ENCODE measurements around the gene APBA2. TPM values are rescaled to one million over a fixed set of nuclear protein-coding genes. Genes with fewer than 3 reads are reported as not detected.

Gene APBA2
- total RNA-seq, 1 experiment from 2014 or later = not detected

DNA sequence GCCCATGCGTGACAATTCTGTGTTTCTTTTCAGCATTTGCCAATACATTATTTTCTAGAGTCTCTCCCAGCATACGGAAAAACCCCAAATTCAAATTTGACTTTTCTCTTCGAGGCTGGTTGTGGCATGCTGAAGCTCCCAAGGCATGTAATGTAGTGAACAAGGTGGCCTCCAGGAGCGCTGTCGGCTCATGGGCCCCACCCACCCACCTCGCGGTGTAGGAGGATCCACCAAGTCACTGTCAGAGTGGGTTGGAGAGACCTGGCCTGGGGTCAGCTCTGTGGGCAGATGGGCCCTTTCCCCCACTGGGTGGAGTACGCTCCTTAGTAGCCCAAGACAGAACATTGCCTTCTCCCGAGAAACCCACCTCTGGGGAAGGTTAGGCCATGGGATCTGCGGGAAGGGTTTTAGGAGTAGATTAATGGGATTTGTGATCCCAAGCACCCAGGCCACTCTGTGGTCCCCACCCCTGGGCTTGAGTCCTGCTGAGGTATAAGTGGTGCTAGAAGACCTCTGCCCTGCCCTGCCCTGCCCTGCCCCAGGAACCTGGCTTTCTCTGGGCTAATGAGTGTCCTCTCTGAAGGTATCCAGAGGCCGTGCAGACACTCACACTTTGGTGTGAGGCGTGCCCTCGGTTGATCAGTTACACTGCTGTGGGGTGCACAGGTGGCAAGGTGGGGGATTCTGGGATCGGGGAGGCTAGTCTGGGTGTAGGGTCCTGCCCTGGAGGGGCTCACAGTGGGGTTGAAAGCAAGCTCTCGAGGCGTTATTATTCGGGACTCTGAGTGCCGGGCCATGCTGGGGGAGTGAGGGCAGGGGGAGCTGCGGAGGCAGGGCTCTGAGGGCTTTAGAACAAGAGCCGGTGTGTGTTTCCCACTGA lies 97.9 kb downstream of the APBA2 start:
- Mint-ChIP-seq H3K4me3 (ENCODE audit: unreplicated experiment) (no peak overlapping the region), H3K27me3 (ENCODE audit: insufficient read depth, unreplicated experiment) (peaks cover 3% of the 10 kb centered on the region), H3K36me3 (ENCODE audit: insufficient read depth, unreplicated experiment) (no peaks in the 10 kb centered on the region), H3K4me1 (ENCODE audit: low read depth, unreplicated experiment) (no peaks in the 10 kb centered on the region), H3K9me3 (ENCODE audit: unreplicated experiment) (no peaks in the 10 kb centered on the region), H3K27ac (ENCODE audit: unreplicated experiment) (no peak overlapping the region)
- no peaks in the 10 kb centered on the region for H3K4me1 ChIP-seq
- no TSS peak for BruUV-seq (replicated peaks)
- H3K36me3 ChIP-seq (ENCODE audit: control insufficient read depth, insufficient read depth, low read length) = no peaks in the 10 kb centered on the region
- intact Hi-C loops (cut with micrococcal nuclease; ENCODE audit: unreplicated experiment) = no loop called here
- DNase-seq = no peak
- POLR2A ChIA-PET = no interaction called here
- H3K4me3 ChIP-seq (ENCODE audit: low read depth, low read length) = no peak overlapping the region
- no peaks in the 10 kb centered on the region; the same call in 1 of the 2 replicates for H3K27me3 ChIP-seq (replicated peaks; ENCODE audit: control insufficient read depth, insufficient read depth, low read length)
- no peak for TF ChIP-seq CTCF (IDR thresholded peaks at IDR 0.05; ENCODE audit: insufficient read depth in 1 of 2, low read depth in 1 of 2, low read length in 1 of 2, severe bottlenecking in 1 of 2, unreplicated experiment in 1 of 2)
- H3K9me3 ChIP-seq = peaks cover 3% of the 10 kb centered on the region; the same call in 1 of the 2 replicates
- CTCF ChIA-PET = no interaction called here

DNA sequence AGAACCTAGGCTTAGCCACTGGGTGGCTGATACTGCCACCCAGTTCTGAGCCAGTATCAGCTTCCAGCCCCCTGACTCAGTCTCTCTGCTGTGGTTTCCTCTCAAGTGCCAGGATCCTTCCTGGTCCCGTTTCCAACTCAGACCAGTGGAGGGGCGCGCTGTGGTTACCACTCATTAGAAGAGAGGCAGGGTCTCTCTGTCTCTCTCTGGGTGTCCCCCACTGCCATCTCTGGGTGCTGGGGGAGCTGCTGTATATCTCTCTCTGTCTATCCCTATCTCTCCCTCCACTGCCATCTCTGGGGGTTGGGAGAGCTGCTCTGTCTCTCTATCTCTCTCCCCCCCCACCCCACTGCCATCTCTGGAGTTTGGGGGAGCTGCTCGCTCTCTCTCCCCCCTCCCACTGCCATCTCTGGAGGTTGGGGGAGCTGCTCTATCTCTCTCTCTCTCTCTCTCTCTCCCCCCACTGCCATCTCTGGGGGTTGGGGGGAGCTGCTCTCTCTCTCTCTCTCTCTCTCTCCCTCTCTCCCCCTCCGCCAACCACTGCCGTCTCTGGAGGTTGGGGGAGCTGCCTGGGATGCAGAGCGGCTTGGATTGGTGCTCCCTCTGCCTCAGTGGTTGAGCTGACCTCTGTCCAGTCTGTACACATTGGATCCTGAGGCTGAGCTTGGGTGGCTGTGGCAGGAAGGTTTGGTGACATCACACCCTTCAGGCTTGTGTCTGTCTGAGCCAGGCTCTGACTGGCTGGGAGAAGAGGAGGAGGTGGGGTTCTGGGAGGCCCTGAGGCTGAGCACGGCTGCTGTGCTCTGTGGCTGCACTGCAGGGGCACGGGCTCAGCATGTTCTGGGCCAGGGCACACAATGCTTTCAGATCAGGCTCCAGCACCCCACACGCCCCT lies 98.9 kb downstream of the APBA2 start:
- no peak for DNase-seq
- Mint-ChIP-seq H3K27me3 (ENCODE audit: insufficient read depth, unreplicated experiment) (no peaks in the 10 kb centered on the region), H3K4me1 (ENCODE audit: low read depth, unreplicated experiment) (no peaks in the 10 kb centered on the region), H3K27ac (ENCODE audit: unreplicated experiment) (no peak overlapping the region), H3K36me3 (ENCODE audit: insufficient read depth, unreplicated experiment) (no peaks in the 10 kb centered on the region), H3K4me3 (ENCODE audit: unreplicated experiment) (no peak overlapping the region), H3K9me3 (ENCODE audit: unreplicated experiment) (no peaks in the 10 kb centered on the region)
- H3K4me3 ChIP-seq (ENCODE audit: low read depth, low read length) = no peak overlapping the region
- no peaks in the 10 kb centered on the region for H3K4me1 ChIP-seq
- CTCF ChIA-PET = interaction anchor here (0.6 kb wide), 1 partner anchor 13 kb away, joined by 4 read pairs; no protein-coding TSS in a partner anchor
- H3K36me3 ChIP-seq (ENCODE audit: control insufficient read depth, insufficient read depth, low read length) = no peaks in the 10 kb centered on the region
- POLR2A ChIA-PET = no interaction called here
- intact Hi-C loops (cut with micrococcal nuclease; ENCODE audit: unreplicated experiment) = no loop called here
- no peak for TF ChIP-seq CTCF (IDR thresholded peaks at IDR 0.05; ENCODE audit: insufficient read depth in 1 of 2, low read depth in 1 of 2, low read length in 1 of 2, severe bottlenecking in 1 of 2, unreplicated experiment in 1 of 2)
- no TSS peak for BruUV-seq (replicated peaks)
- no peaks in the 10 kb centered on the region for H3K27me3 ChIP-seq (replicated peaks; ENCODE audit: control insufficient read depth, insufficient read depth, low read length)
- peaks cover 3% of the 10 kb centered on the region; the same call in 1 of the 2 replicates for H3K9me3 ChIP-seq

GRCh38 chr15:28985316-28985645 lies 99.5 kb downstream of the APBA2 start:
- no peak for DNase-seq
- Histone ChIP-seq H3K27me3 (replicated peaks; ENCODE audit: control insufficient read depth, insufficient read depth, low read length) (no peaks in the 10 kb centered on the region), H3K36me3 (ENCODE audit: control insufficient read depth, insufficient read depth, low read length) (no peaks in the 10 kb centered on the region), H3K9me3 (peaks cover 3% of the 10 kb centered on the region; the same call in 1 of the 2 replicates), H3K4me1 (no peaks in the 10 kb centered on the region), H3K4me3 (ENCODE audit: low read depth, low read length) (no peak overlapping the region)
- intact Hi-C loops (cut with micrococcal nuclease; ENCODE audit: unreplicated experiment) = no loop called here
- ChIA-PET POLR2A (no interaction called here), CTCF (interaction anchor here (0.6 kb wide), 1 partner anchor 13 kb away, joined by 4 read pairs; no protein-coding TSS in a partner anchor)
- Mint-ChIP-seq H3K4me3 (ENCODE audit: unreplicated experiment) (no peak overlapping the region), H3K27me3 (ENCODE audit: insufficient read depth, unreplicated experiment) (no peaks in the 10 kb centered on the region), H3K9me3 (ENCODE audit: unreplicated experiment) (no peaks in the 10 kb centered on the region), H3K4me1 (ENCODE audit: low read depth, unreplicated experiment) (no peaks in the 10 kb centered on the region), H3K36me3 (ENCODE audit: insufficient read depth, unreplicated experiment) (no peaks in the 10 kb centered on the region), H3K27ac (ENCODE audit: unreplicated experiment) (no peak overlapping the region)
- no TSS peak for BruUV-seq (replicated peaks)
- TF ChIP-seq CTCF (IDR thresholded peaks at IDR 0.05; ENCODE audit: insufficient read depth in 1 of 2, low read depth in 1 of 2, low read length in 1 of 2, severe bottlenecking in 1 of 2, unreplicated experiment in 1 of 2) = no peak
